ENCODE results near the gene RAB42. TPM values are rescaled to one million over a fixed set of nuclear protein-coding genes. Genes with fewer than 3 reads are reported as not detected.
"Not testable (repeated sequence)": the region's sequence is repeated elsewhere in the genome, so short reads cannot be mapped to it uniquely, and the experiment has no call there.

The RAB42 gene
- total and polyA plus RNA-seq, 2 of the 8 experiments (the other 6 are each of a cell fraction or from before 2014, with no cell fraction given), result 12.5 to 16.6 TPM

GRCh38 chr1:28595412-28596191 is 3.5 kb downstream of the RAB42 start (continued):
- TF ChIP-seq CHD2 (IDR thresholded peaks at IDR 0.05; ENCODE audit: low read length), result no peak

- not testable (repeated sequence) for H2BK120ac ChIP-seq (replicated peaks; ENCODE audit: low read depth, low read length); H2AFZ ChIP-seq (ENCODE audit: low read length); H3K4me2 ChIP-seq (ENCODE audit: insufficient read depth in 1 of 2, low read depth in 2 of 2, low read length in 2 of 2); H3K4ac ChIP-seq (replicated peaks; ENCODE audit: insufficient read length, low read depth, low read length); H4K91ac ChIP-seq (replicated peaks; ENCODE audit: insufficient read length, low read length); H3K23me2 ChIP-seq (ENCODE audit: low read depth, low read length); H2BK15ac ChIP-seq (ENCODE audit: low read length); H3K79me2 ChIP-seq (ENCODE audit: control insufficient read depth in 1 of 2, insufficient read depth in 2 of 2, low read length in 2 of 2); H3K56ac ChIP-seq (replicated peaks; ENCODE audit: insufficient read length, low read depth, low read length); H2BK20ac ChIP-seq (ENCODE audit: low read length); H4K5ac ChIP-seq (ENCODE audit: insufficient read length, low read depth, low read length); DNase-seq (ENCODE audit: low read depth in 1 of 2, low spot score in 2 of 2); H2BK5ac ChIP-seq (ENCODE audit: low read depth, low read length); H2BK12ac ChIP-seq (ENCODE audit: low read depth, low read length); H3K23ac ChIP-seq (ENCODE audit: insufficient read length); H3K9me3 ChIP-seq (ENCODE audit: insufficient read depth in 2 of 2, low read depth in 1 of 2, low read length in 1 of 2); H3K4me3 ChIP-seq (ENCODE audit: extremely low read depth in 1 of 4, insufficient read depth in 2 of 4, low read depth in 3 of 4, low read length in 4 of 4); H2AK5ac ChIP-seq (ENCODE audit: low read depth, low read length); H4K20me1 ChIP-seq (replicated peaks in 1 of 2; ENCODE audit: control insufficient read depth in 1 of 2, insufficient read depth in 2 of 2, low read length in 2 of 2); H3K9ac ChIP-seq (replicated peaks in 1 of 4; ENCODE audit: extremely low read depth in 1 of 4, low read depth in 3 of 4, low read length in 3 of 4); H3K79me1 ChIP-seq (ENCODE audit: low read depth, low read length); H3K36me3 ChIP-seq (ENCODE audit: control insufficient read depth in 2 of 4, insufficient read depth in 4 of 4, low read length in 3 of 4); FAIRE-seq; H3K14ac ChIP-seq (ENCODE audit: insufficient read length); H3K18ac ChIP-seq (ENCODE audit: extremely low read depth, low read length); H3K27me3 ChIP-seq (replicated peaks in 1 of 4; ENCODE audit: control insufficient read depth in 3 of 4, extremely low read depth in 1 of 4, insufficient read depth in 3 of 4, low read length in 3 of 4); H3K27ac ChIP-seq (ENCODE audit: low read depth, low read length); H4K8ac ChIP-seq (ENCODE audit: extremely low read depth, insufficient read depth, low read length)
- WGBS, 2 experiments (ENCODE audit: extremely low coverage in 1 of 2, insufficient coverage in 1 of 2, insufficient read length in 1 of 2, insufficient replicate concordance in 2 of 2, low coverage in 1 of 2, low lambda C conversion rate in 2 of 2, missing lambda C conversion rate in 1 of 2), result 94% methylated on average over 11 of the region's 11 CpGs; no CpG with 5 or more reads in 1 of the 2 experiments
- ChIA-PET POLR2A (ENCODE audit: partially characterized antibody) (interaction anchor here (17.3 to 21.8 kb wide), 2 partner anchors 17 to 83 kb away, joined by 301 to 473 read pairs; partner anchors contain the start of gene RCC1), CTCF (ENCODE audit: partially characterized antibody) (interaction anchor here (0.6 to 1.6 kb wide), 5 partner anchors 8 to 1101 kb away, joined by 3 to 5 read pairs (median 3); no protein-coding TSS in a partner anchor)
- H3K4me1 ChIP-seq (replicated peaks in 1 of 4; ENCODE audit: control insufficient read depth in 3 of 4, insufficient read depth in 4 of 4, low read length in 3 of 4), result peaks cover 9 to 18% (median 14%) of the 10 kb centered on the region in 4 experiments
These were observed 4.2 kb downstream of the RAB42 start for GRCh38 chr1:28596276-28596675.
